Left hindlimb (tissue), 1 donor: ENCODE measurements around the gene RNF17.
"Not testable (repeated sequence)": the region's sequence is repeated elsewhere in the genome, so short reads cannot be mapped to it uniquely, and the experiment has no call there.

Source experiments
- DNase-seq: peaks from one replicate; pipeline ENCODE4 v3.0.0-alpha.2; 2018

The RNF17 gene

DNA sequence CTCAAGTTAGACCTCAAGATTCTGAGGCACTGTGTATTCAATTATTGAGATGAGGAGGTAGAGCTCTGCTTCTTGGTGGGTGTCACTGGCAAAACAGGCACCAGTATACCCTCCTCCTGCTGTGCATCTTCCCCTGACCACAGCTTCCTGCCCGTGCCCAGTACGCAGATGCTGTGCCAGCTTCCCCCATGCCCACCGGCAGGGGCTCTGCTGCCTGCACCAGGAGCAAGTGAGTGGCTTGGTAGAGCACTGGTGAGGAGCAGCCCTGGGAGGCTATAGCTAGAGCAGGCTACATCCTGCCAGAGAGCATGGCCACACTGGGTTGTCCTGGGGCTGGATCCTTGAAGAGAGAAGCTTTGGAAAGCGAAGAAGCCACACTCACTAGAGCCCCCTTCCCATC is 21.0 kb upstream of the RNF17 start:
- DNase-seq, result no peak

DNA sequence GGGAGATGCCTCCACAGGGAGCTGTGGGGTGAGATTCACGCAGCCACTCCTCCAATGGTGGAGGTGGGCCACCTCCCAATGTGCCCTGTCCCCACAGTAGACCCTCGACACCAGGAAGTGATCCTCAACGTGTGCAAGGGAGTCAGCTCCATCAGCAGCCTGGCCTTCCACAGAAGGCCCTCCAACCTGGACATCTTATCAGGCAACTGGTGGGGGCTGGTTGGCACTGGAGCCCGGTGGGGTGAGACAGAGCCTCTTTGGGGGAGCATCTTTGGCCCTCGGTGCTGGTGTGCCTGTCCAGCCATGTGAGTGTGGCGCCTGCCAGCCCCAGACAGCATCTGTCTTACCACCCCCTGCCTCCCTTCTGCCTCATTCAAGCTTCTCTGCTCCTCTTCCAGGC is 19.7 kb upstream of the RNF17 start:
- DNase-seq, result no peak

DNA sequence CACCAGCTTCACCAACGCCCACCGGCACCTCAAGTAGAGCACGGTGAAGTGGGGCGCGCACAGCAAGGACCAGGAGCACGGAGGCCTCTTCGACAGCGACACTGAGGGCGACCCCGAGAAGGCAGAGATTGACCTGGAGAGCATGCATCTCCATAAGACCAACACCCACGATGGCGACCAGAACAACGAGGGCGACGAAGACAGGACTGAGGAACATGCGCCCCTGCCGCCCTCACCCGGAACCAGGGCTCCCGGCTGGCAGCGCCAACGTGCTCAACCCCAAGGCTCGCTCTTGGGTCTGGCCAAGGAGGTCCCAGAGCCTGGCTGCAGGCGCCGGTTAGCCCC is 18.5 kb upstream of the RNF17 start:
- DNase-seq, result no peak

DNA sequence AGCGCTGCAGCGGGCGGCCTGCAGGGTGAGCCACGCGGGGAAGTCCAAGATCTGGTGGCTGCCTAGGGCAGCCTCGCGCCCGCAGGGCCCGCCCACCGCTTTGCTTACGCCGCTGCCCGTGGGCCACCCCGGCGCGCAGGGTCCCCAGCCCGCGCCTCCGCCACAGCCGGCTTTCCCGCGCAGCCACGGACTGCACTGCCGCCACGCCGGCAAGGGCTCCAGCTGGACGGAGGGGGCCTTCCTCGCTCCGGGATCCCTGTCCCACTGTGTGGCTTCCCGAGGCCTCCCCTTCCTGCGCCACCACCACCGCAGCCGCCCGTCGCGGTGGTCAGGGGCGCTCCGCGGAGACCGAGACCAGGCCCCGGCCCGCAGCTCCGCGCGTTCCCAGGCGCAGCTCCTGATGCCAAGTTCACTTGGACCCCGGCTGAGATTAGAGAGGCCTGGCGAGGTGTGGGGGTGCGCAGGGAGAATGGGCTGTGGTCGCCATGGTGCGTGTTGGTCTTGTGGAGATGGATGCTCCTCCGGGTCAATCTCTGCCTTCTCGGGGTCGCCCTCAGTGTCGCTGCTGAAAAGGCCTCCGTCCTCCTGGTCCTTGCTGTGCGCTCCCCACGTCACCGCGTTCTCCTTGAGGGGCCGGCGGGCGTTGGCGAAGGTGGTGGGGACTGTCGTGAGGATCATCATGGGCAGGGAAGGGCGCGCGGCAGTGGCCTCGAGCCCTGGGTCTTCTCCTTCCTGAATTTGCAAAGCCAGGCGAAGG is 17.9 kb upstream of the RNF17 start:
- DNase-seq, result no peak

DNA sequence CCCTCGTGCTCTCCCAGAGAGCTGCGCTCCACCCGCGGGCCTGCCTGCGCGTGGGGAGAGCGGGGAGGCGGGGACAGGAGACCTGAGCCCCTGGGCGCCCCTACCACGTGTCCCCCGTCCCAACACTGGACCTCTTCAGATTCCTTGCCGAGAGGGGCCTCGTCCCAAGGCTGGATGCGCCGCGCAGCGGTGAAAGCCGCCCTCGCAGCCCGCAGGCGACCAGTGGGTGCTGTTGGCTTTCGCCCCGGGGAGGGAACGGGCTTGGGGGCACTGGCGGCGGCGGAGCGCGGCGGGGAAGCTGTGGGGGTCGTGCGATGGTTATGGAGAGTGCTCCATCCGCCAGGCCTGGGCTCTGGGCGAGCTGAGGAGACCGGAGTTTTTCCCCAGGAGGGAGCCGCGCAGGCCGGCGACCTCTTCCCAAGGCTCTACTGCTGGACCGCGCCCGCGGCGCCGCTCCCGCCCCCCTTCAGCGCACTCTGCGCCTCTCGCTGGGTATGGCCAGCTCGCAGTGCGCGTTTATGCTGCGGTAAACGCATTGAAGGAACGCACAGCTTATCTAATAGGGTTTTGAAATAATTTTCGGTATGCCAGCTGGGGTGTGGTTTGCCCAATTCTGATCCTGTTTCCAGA is 17.2 kb upstream of the RNF17 start:
- DNase-seq, result no peak

DNA sequence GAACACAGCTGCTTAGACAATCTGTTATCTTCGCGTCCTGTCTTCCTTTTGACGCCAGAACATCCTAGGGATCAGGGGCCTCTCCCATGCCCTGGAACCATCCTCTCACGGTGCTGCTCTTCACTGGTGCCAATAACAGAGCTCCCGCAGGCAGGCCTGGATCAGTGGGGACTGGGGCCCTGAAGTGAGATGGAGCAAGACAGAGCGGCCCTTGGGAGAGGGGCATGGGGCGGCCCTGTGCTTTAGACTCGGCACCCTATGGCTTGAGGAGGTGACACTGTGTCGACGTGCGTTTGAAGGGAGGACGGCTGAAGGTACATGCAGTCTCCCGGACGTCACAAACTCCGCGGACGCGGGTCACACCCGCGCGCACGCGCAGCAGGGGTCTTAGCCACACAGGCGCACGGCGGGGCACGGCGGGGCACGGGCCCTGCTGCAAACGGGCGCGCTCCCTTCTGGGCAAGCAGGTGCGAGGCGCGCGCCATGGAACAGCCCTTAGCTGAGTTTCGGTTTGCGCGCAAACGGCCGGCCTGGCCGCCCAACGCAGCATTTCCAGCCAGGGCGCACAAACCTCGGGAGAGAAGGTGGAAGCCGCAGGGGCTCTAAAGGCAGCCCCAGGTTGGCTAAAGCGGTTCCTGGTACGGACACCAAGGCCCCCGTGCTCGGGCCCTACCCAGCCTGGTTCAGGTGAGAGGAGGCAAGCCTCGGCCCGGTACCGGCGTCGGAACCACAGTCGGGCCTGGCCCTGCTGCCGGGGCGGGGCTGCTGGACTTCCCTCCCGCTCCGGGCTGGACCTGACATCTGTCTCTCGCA is 16.5 kb upstream of the RNF17 start:
- no peak for DNase-seq

DNA sequence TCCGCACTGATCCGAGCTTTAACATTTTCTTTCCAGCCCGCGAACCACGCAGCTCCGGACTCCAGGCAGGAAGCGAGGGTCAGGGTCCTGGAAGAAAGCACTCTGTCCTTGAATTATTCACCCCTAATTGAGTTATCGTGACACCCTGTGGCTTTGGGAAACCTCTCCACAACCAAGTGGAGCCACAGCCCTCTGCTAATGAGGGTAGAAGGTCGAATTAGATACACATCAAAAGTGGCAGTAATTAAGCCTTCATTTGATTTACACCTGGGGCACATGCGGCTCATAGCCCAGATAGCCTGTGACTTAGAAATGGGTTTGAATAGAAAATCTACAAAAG is 15.9 kb upstream of the RNF17 start:
- no peak for DNase-seq

DNA sequence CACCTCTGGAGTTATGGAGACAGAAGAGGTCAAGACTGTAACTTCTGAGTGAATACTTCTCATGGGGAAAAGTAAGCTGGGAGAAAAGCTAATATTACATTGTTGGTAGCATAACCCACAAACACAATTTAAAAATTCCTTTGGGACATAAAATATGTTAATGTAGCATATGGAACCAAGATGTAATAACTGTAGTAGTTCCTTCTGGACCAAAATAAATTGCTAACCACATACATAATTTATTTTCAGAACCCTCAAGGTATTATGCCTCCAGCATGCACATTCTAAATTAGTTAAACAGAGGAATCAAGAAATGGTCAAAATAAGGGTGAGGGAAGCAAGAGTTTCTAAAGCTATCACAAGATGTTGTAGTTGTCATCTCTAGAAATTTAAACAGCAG is 4.8 kb upstream of the RNF17 start:
- DNase-seq, result no peak

DNA sequence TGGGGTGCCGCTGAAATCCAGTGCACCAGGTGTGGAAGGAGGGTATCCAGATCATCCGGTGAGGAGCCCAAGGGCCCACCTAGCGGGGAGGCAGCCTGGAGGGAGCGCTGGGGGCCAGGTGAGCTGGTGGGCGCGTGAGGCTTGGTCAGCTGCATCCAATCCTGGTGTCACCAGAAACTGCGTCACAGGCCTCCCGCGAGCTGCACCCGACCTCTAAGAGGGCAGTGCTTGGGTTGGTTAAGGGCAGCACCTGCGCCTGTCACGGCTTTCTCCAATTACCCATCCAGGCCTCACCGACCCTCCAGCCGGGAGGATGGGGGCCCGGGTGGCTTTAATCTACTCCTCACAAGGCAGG is 284 bp downstream of the RNF17 start:
- DNase-seq, result no peak

DNA sequence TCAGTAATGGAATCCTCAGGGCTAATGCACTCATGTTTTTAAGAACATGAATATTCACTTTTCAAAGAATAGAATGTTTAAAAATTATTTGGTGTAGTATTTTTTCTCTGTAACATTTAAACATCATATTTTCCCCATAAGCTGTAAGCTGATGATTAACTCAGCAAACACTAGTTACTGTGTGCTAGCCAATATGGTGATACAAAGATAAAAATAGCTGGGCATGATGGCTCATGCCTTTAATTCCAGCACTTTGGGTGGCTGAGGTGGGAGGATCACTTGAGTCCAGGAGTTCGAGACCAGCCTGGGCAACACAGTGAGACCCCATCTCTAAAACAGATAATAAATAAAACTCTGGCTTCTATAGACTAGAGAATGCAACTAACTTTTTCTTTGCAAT is 13.2 kb downstream of the RNF17 start:
- DNase-seq, result no peak

DNA sequence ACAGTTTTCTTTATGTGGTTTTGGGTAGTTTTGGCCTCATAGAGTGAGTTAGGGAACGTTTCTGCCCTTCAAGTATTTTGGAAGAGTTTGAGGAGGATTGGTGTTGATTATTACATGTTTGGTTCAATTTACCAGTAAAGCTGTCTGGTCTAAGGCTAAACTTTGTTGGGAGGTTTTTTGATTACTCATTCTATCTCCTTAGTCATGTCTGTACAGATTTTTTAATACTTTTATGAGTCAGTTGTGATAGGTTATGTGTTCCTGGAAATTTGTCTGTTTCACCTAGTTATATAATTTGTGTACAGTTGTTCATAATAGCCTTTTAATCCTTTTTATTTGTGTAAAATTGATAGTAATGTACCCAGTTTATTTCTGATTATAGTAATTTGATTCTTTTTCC is 20.4 kb downstream of the RNF17 start:
- no peak for DNase-seq

DNA sequence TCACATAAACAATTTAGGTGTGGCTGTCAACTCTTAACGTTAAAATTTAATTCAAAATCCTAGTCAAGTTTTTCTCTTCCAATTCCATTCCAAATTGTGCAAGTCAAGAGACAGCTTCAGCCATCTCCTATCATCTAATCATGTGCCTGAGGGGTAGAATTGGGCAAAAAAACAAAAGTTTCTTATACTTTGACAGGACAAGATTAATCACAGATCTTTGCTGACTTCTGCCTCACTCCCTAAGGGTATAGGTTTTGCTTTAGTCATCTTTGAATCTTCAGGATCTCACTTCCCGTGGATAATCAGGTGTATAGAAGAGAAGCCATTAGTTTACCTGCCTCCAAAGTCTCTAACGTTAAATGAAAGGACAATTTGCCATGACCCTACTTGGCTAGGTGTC is 24.6 kb downstream of the RNF17 start:
- DNase-seq, result no peak

DNA sequence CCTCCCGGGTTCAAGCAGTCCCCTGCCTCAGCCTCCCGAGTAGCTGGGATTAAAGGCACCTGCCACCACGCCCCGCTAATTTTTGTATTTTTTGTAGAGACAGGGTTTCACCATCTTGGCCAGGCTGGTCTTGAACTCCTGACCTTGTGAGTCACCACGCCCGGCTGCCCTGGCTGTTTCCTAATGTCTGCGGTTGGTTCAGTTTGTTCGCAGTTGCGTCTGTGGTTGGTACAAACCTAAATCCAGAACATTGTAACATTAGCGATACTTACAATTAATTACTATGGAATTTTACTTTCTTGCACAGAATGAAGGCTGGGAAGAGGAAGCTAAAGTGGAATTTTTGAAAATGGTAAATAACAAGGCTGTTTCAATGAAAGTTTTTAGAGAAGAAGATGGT is 38.1 kb downstream of the RNF17 start:
- DNase-seq, result no peak

DNA sequence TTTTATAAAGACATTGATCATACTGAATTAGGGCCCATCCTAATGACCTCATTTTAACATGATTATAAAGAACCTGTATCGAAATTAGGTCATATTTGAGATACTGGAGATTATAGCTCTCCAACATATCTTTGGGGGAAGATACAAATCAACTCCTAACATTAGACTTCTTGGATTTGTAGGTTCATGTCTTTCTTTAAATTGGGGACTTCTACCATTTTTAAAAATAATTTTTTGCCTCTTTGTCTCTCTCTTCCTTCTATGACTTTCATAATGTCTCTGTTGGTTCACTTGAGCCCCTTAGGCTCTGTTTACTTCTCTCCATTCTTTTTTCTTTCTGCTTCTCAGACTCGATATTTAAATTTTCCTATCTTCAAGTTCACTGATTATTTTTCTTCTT is 57.2 kb downstream of the RNF17 start:
- no peak for DNase-seq

DNA sequence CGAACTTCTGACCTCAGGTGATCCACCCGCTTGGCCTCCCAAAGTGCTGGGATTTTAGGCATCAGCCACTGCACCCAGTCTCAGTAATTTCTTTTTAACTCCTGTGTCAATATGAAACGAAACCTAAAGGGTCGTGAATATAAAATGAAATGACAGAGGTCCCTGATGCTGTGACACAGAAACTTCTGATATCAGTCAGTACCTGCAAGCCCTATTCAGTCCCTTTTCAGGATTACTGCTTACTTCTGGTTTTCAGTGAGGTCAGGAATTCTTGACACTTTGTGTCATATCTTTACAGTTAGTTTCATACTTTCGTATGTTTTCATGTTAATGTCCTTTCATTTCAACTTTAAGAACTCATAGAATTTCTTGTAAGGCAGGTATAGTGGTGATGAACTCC is 58.7 kb downstream of the RNF17 start:
- no peak for DNase-seq

DNA sequence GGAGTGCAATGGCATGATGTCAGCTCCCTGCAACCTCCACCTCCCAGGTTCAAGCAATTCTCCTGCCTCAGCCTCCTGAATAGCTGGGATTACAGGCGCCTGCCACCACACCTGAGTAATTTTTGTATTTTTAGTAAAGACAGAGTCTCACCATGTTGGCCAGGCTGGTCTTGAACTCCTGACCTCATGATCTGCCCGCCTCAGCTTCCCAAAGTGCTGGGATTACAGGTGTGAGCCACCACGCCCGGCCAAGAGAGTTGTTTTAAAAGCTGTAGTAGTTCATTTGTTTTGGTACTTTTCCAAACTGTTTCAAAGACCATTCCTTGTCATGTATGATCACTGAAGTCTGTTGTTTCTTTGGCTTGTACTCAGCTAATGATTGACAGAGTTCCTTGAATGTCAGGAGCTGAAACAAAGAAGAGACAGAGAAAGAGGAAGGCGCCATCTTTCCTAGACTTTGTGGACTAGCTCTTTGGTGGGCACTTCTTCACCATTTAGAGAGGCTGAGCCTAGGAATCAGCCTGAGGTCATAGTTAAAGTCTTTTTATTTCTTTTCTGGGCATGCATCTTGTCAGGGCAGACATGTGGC is 59.2 kb downstream of the RNF17 start:
- not testable (repeated sequence) for DNase-seq

DNA sequence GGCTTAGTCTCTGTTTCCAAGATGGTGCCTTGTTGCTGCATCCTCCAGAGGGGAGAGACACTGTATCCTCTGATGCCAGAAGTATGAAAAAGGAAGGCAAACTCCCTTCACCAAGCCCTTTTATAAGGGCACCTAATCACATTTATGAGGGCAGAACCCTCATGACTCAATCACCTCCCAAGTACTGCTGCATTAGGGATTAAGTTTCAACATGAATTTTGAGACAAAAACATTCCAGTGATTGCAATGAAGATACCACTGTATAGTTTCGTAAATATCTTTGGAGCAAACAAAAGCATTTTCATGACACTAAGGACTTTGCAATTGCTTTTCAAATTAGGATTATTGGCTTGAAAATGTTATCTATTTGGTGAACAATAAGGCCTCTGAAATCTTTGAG is 63.8 kb downstream of the RNF17 start:
- no peak for DNase-seq

DNA sequence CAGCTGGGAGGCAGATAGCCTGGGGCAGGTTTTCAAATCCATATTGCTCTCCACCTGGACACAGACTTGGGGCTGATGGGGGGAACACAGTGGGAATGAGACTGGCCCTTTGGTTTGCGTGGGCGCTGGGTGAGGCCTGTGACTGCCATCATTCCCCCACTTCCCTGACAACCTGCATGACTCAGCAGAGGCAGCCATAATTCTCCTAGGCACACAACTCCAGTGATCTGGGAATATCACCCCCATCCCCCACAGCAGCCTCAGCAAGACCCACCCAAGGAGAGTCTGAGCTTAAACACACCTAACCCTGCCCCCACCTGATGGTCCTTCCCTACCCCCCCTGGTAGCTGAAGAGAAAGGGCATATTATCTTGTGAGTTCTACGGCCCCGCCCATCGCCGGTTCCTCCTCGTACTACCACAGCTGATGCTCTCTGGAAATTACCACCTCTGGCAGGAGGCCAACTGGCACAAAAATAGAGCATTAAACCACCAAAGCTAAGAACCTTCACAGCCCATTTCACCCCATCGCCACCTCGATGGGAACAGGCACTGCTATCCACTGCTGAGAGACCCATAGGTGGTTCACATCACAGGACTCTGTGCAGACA is 71.0 kb downstream of the RNF17 start:
- DNase-seq, result no peak

DNA sequence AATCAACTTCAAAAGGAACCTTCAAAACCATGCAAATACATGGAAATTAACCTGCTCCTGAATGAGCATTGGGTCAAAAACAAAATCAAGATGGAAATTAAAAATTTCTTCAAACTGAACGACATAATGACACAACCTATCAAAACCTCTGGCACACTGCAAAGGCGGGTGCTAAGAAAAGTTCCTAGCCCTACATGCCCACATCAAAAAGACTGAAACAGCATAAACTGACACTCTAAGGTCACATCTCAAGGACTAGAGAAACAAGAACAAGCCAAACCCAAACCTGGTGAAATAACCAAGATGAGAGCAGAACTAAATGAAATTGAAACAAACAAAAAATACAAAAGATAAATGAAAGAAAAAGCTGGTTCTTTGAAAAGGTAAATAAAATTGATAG is 73.6 kb downstream of the RNF17 start:
- DNase-seq, result not testable (repeated sequence)

DNA sequence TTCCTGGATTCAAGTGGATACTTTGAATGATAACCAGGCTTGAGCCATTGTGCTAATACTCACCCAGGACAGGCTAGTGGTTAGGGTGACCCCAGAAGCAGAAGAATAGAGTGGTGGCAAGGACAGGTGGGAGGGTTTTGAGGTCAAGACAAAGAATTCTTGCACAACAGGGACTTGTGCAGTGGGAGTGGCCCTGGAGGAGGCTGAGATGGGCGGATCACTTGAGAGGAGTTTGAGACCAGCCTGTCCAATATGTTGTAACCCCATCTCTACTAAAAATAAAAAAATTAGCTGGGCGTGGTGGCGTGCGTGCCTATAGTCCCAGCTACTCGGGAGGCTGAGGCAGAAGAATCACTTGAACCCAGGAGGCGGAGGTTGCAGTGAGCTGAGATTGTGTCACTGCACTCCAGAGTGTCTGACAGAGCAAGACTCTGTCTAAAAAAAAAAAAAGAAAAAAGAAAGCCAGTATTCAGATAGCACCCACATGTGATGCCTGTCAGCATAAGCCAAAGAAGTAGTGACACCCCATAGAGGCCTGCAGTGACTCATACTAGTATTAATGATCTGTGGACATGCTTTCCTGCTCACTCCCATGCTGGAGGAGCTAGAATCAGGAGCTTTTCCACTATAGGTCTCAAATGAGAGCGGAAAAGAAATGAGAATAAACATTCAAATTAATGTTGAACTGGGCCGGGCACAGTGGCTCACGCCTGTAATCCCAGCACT is 78.7 kb downstream of the RNF17 start:
- no peak for DNase-seq

DNA sequence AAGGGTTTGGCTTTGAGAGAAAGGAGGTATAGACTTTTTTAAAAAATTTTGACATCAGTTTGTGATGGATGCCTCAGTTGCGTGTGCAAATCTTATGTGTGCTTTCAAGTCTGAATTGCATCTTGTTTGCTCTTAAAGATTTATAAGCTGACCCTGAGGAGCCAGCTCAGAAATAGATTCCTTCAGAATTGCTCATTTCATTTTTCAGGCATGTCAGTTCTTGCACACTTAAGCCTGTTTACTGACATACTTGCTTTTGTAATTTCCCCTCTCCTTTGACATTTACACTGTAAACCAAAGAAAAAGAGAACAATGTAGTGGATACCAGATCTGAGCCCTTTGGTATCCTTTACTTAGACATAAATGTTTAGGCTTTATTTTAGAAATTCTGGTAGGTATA is 87.6 kb downstream of the RNF17 start:
- DNase-seq, result no peak

DNA sequence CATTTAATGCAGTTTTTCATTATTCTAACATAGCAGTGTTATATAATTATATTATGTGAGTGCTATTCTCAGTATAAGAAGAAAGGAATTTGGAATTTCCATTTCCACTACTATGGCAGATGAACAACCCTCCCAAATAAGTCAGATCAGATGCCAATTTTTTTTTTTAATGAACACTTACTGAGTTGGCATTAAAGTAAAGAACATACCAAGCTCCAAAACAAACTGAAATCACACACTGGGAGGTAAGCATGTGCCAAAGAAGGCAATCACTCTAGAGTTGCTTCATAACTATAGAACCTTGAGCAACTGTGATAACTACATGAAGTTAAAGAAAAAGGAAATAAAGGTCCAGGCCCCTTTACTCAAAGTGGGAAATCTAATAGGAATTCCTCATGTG is 90.3 kb downstream of the RNF17 start:
- no peak for DNase-seq

DNA sequence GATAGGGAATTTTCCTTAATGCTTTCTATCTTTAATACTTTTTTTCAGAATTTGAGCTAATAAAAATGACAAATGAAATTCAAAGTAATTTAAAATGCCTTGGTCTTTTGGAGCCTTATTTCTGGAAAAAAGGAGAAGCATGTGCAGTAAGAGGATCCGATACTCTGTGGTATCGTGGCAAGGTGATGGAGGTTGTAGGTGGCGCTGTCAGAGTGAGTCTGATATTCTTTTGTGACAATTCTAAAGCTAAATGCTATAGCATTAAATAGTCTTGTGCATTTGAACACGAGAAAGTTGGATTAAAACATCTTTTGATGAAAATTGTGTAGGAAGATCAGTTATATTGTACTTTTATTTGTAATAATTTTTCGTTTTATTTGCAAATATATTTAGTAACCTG is 95.0 kb downstream of the RNF17 start:
- DNase-seq, result no peak
